Prostate gland (tissue), 2 donors: ENCODE measurements around the gene PPP2R2D.

Experiments used
- POLR2A ChIP-seq: fragments of 450-650 bp; IDR thresholded peaks from one replicate; pipeline ENCODE4 v1.6.1; 2016; ENCODE audit warnings: antibody characterized with exemption, mild to moderate bottlenecking
- TF ChIP-seq, protein P1 (sequence below), 4 experiments: fragments of 200-600 bp in 2 of 4; fragments of 450-650 bp in 2 of 4; sonication (generic) in 2 of 4; IDR thresholded peaks; 1 replicate in 3 of 4; 2 replicates in 1 of 4; pipeline ENCODE4 v1.5.1; 2016 to 2019; ENCODE audit warnings: antibody characterized with exemption in 4 of 4, mild to moderate bottlenecking in 2 of 4, moderate library complexity in 2 of 4

DNA sequence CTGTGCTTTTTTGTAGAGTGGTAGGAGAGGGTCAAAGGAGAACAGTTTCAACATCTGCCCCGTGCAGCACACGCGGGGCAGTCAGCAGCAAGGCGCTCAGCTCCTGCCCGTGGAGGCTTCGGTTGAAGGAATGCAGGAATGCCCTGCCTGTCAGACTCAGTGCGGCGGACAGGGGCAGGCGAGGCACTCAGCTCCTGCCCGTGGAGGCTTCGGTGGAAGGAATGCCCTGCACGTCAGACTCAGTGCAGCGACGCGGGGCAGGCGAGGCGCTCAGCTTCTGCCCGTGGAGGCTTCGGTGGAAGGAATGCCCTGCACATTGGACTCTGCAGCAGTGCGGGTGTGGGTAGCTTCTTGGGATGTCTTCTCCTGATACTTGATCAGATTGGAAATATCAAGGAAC lies 37.0 kb downstream of the PPP2R2D start:
- TF ChIP-seq, protein P1, sequence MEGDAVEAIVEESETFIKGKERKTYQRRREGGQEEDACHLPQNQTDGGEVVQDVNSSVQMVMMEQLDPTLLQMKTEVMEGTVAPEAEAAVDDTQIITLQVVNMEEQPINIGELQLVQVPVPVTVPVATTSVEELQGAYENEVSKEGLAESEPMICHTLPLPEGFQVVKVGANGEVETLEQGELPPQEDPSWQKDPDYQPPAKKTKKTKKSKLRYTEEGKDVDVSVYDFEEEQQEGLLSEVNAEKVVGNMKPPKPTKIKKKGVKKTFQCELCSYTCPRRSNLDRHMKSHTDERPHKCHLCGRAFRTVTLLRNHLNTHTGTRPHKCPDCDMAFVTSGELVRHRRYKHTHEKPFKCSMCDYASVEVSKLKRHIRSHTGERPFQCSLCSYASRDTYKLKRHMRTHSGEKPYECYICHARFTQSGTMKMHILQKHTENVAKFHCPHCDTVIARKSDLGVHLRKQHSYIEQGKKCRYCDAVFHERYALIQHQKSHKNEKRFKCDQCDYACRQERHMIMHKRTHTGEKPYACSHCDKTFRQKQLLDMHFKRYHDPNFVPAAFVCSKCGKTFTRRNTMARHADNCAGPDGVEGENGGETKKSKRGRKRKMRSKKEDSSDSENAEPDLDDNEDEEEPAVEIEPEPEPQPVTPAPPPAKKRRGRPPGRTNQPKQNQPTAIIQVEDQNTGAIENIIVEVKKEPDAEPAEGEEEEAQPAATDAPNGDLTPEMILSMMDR (IDR thresholded peaks at IDR 0.05), result no peak
- TF ChIP-seq POLR2A, result no peak
